T-helper 1 cell treated with Interleukin-12 subunit alpha and Interleukin-12 subunit beta and Interleukin-4 antibody, amounts not matched to agents 30 μg/mL and 1 μg/mL, for 36 hours (primary cell): ENCODE measurements around the gene PRKG2.

Experiments used
- H3K27ac Mint-ChIP-seq: one replicate; pipeline ENCODE4 v1.8.0; 2021; ENCODE audit warnings: mild to moderate bottlenecking, mixed read lengths
- H3K27me3 Mint-ChIP-seq: one replicate; pipeline ENCODE4 v1.8.0; 2021; ENCODE audit warnings: low read depth, mixed read lengths
- H3K36me3 Mint-ChIP-seq: one replicate; pipeline ENCODE4 v1.8.0; 2021; ENCODE audit warnings: low read depth, mixed read lengths
- H3K4me1 Mint-ChIP-seq: one replicate; pipeline ENCODE4 v1.8.0; 2021; ENCODE audit warnings: low read depth, mixed read lengths
- H3K4me3 Mint-ChIP-seq: one replicate; pipeline ENCODE4 v1.8.0; 2021; ENCODE audit warnings: mild to moderate bottlenecking, moderate library complexity, mixed read lengths
- H3K9me3 Mint-ChIP-seq: one replicate; pipeline ENCODE4 v1.8.0; 2021; ENCODE audit warnings: mixed read lengths

Gene PRKG2

DNA sequence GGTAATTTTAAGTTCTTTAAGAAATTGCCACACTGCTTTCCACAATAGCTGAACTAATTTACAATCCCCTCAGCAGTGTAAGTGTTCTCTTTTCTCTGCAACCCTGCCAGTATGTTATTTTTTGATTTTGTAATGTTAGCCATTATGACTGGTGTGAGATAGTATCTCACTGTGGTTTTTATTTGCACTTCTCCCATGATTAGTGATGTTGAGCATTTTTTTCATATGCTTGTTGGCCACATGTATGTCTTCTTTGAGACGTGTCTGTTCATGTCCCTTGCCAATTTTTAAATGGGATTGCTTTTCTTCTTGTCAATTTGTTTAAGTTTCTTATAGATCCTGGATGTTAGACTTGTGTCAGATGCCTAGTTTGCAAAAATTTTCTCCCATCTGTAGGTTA lies 98.5 kb downstream of the PRKG2 start:
- Mint-ChIP-seq H3K9me3 (no peaks in the 10 kb centered on the region), H3K27me3 (no peaks in the 10 kb centered on the region), H3K36me3 (no peaks in the 10 kb centered on the region), H3K4me3 (no peak overlapping the region), H3K27ac (no peak overlapping the region), H3K4me1 (peaks cover 3% of the 10 kb centered on the region)

DNA sequence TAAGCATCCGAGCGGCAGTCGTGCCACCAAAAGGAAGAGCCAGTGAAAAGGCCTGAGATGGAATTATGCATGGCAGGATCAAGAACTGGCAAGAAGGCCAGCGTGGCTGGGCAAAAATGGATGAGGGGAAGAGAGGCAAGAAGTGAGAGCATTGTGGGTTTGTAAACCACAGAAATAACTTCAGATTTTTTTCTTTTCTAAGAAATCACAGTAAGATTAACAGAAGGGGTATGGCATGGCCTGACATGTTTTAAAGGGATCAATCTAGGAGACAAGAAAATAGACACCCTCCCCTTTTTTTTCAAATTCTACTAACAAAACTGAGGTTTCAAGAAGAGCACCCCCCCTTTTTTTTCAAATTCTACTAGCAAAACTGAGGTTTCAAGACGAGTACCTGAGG lies 102.0 kb downstream of the PRKG2 start:
- H3K9me3 Mint-ChIP-seq = no peaks in the 10 kb centered on the region
- H3K4me1 Mint-ChIP-seq = peaks cover 3% of the 10 kb centered on the region
- no peak overlapping the region for H3K4me3 Mint-ChIP-seq
- H3K27ac Mint-ChIP-seq = no peak overlapping the region
- H3K36me3 Mint-ChIP-seq = no peaks in the 10 kb centered on the region
- H3K27me3 Mint-ChIP-seq = no peaks in the 10 kb centered on the region

DNA sequence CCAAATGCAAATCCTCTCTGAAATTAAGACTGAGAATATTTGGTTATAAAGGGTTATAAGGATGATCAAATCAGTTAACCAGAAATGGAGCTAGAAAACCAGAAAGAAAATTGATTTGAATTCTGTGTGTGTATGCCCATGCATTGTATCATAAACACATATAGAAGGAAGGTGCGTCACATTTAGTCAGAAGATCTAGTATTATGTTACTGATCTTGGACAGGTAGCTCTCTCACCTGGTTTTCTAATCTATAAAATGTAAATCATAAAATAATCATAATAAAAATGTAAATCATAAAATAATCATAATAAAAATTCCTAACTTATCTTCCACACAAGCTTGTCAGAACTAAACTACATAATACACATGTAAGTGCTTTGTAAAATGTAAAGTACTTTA lies 105.7 kb downstream of the PRKG2 start:
- H3K27ac Mint-ChIP-seq = no peak overlapping the region
- H3K36me3 Mint-ChIP-seq = no peaks in the 10 kb centered on the region
- no peaks in the 10 kb centered on the region for H3K9me3 Mint-ChIP-seq
- H3K4me1 Mint-ChIP-seq = peaks cover 3% of the 10 kb centered on the region
- H3K4me3 Mint-ChIP-seq = no peak overlapping the region
- H3K27me3 Mint-ChIP-seq = no peaks in the 10 kb centered on the region

DNA sequence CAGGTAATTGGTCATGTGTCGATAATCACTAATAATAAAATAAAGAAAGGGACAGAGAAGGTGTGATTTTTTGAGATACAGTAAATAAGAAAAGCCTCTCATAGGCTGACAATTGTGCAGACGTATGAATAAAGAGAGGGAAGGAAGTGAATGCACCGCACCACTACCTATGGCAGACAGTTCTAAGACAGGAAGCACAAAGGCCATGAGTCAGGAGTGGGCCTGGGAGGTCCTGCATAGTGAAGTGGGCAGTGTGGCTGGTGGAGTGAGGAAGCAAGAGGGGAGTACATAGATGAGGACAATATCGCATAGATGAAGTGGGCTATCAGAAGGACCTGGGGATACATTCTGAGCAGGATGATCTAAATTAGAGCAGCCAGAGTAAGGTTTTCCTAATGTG lies 108.9 kb downstream of the PRKG2 start:
- no peaks in the 10 kb centered on the region for H3K27me3 Mint-ChIP-seq
- H3K9me3 Mint-ChIP-seq = no peaks in the 10 kb centered on the region
- H3K4me1 Mint-ChIP-seq = no peaks in the 10 kb centered on the region
- H3K27ac Mint-ChIP-seq = no peak overlapping the region
- no peak overlapping the region for H3K4me3 Mint-ChIP-seq
- H3K36me3 Mint-ChIP-seq = no peaks in the 10 kb centered on the region

DNA sequence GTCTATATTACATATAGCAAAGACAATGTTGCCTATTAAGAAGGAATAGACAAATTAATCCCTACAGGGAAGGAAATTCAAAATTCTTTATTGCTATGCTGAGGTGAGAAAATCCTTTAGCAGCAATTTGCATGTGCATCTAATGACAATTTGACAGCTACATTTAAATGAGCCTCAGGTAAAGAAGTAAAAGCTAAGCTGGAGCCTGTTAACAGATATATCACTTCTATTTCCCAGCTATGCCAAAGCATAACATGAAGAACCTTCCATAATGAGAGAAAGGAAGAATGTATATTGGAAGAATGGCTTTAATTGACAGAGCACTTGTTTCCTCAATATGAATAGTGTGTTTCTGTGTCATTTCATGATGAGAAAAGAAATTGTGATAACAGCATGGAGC lies 112.9 kb downstream of the PRKG2 start:
- Mint-ChIP-seq H3K27ac (no peak overlapping the region), H3K27me3 (no peaks in the 10 kb centered on the region), H3K4me3 (no peak overlapping the region), H3K9me3 (no peaks in the 10 kb centered on the region), H3K4me1 (no peaks in the 10 kb centered on the region), H3K36me3 (no peaks in the 10 kb centered on the region)

DNA sequence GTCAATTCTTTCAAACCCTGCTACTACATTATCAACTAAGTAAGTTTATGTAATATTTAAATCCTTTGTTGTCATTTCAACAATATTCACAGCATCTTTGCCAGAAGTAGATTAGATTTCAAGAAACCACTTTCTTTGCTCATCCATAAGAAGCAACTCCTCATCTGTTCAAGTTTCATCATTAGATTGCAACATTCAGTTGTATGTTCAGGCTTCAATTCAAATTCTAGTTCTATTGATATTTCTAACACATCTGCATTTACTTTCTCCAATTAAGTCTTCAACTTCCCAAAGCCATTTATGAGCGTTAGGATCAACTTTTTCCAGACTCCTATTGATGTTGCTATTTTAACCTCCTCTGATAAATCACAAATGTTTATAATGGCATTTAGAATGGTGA lies 118.5 kb downstream of the PRKG2 start:
- no peaks in the 10 kb centered on the region for H3K36me3 Mint-ChIP-seq
- no peaks in the 10 kb centered on the region for H3K9me3 Mint-ChIP-seq
- no peaks in the 10 kb centered on the region for H3K27me3 Mint-ChIP-seq
- no peaks in the 10 kb centered on the region for H3K4me1 Mint-ChIP-seq
- H3K27ac Mint-ChIP-seq = no peak overlapping the region
- H3K4me3 Mint-ChIP-seq = no peak overlapping the region

DNA sequence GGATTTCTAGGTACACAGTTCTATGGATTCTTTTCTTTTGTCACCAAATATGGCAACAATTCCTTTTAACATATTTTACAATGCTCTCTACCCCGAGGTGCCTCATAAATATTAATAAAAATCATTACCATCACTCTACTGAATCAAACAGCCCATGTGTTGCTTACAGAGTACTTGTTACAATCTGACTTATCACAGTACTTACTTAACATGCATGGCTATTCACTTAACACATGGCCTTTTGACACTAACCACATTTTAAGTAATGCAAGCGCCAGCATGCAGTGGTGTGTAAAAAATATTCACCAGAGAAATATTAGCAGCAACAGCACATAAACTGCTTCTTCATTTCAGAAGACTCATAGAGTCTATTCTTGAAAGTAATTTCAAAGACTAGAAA lies 119.6 kb downstream of the PRKG2 start:
- H3K4me1 Mint-ChIP-seq = no peaks in the 10 kb centered on the region
- no peaks in the 10 kb centered on the region for H3K27me3 Mint-ChIP-seq
- H3K27ac Mint-ChIP-seq = no peak overlapping the region
- H3K9me3 Mint-ChIP-seq = no peaks in the 10 kb centered on the region
- H3K4me3 Mint-ChIP-seq = no peak overlapping the region
- H3K36me3 Mint-ChIP-seq = no peaks in the 10 kb centered on the region

DNA sequence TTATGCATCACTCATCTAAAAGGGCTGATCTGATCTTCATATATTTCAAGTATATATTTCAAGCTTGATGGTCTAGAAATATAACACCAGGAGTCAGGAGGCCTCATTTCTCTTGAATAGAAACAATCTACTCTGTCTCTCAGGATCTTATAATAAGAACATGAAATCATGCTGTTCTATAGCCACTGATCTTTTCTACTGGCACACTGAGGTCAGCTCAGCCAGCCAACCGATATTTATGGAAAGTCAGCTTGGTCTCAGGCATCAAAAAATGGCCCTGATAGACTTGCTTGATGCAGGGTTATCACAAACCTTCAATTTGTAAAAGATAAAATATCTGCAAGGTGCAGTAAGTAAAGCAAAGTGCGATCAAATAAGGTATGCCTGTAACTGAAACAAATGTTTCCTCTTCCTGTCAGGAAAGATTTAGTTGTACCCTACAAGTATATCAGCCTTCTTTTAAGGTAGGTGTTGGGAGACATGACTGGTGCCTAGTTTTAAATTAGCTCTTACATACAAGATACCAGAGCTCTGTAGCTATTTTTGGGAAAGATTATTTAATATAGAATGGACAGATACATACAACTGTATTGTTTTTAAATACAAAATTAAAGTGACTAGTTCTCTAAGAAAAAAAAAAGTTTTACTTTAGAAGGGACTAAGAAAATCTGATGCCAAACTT lies 121.2 kb downstream of the PRKG2 start:
- no peaks in the 10 kb centered on the region for H3K36me3 Mint-ChIP-seq
- H3K4me3 Mint-ChIP-seq = no peak overlapping the region
- no peaks in the 10 kb centered on the region for H3K27me3 Mint-ChIP-seq
- H3K27ac Mint-ChIP-seq = no peak overlapping the region
- H3K4me1 Mint-ChIP-seq = no peaks in the 10 kb centered on the region
- H3K9me3 Mint-ChIP-seq = no peaks in the 10 kb centered on the region

DNA sequence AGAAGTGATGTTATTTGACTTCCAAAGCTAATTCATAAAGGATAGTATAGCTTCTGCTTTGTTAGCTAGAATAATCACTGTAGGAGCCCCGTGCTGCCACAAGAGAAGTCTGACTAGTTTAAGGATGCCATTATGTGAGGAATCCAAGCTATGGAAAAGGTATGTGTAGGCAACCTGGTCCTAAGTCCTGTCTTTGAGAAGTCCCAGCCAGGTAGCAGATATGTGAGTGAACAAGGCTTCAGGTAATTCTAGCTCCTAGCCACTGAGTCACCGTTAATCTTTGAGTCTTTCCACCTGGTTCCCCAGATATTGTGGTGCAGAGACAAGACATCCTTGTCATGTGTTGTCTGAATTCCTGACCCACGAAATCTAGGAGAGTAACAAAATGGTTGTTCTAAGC lies 129.0 kb downstream of the PRKG2 start:
- H3K4me1 Mint-ChIP-seq = no peaks in the 10 kb centered on the region
- H3K27ac Mint-ChIP-seq = no peak overlapping the region
- H3K27me3 Mint-ChIP-seq = no peaks in the 10 kb centered on the region
- no peaks in the 10 kb centered on the region for H3K36me3 Mint-ChIP-seq
- H3K9me3 Mint-ChIP-seq = no peaks in the 10 kb centered on the region
- no peak overlapping the region for H3K4me3 Mint-ChIP-seq

DNA sequence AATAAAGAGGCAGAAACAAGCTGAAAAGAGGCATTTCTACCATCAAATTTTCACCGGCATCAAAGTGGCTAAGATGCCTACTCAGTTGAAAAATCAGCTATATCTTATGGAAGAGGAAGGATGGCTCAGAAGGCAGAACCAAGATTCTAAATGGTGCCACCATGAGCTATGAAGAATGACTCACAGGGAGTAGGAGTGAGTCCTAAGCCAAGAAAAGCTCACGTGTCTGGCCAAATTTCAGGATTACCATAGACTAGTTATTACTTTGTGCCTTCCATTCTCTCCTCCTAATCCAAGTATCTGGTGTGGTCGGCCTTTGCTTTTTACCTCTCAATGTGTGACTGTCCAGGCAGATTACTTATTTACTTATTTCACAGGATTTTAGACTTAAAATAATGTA lies 129.7 kb downstream of the PRKG2 start:
- Mint-ChIP-seq H3K27me3 (peaks cover 4% of the 10 kb centered on the region), H3K4me1 (no peaks in the 10 kb centered on the region), H3K36me3 (no peaks in the 10 kb centered on the region), H3K4me3 (no peak overlapping the region), H3K9me3 (no peaks in the 10 kb centered on the region), H3K27ac (no peak overlapping the region)

DNA sequence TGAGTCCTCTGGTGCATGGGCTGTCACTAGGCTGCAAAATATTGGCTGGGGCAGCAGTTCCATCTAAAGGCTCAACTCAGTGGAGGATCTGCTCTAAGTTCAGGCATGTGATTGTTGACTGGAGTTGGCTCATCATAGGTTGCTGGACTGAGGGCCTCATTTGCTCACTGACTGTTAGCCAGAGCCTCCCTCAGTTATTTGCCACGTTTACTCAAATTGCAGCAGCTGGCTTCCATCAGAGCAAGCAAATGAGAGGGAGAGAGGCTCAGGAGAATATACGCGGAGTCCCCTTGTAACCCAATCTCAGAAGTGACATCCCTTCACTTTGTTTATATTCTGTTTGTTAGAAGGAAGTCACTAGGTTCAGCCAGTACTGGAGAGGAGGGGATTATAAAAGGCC lies 130.4 kb downstream of the PRKG2 start:
- Mint-ChIP-seq H3K27ac (no peak overlapping the region), H3K27me3 (peaks cover 4% of the 10 kb centered on the region), H3K9me3 (no peaks in the 10 kb centered on the region), H3K36me3 (no peaks in the 10 kb centered on the region), H3K4me1 (no peaks in the 10 kb centered on the region), H3K4me3 (no peak overlapping the region)

DNA sequence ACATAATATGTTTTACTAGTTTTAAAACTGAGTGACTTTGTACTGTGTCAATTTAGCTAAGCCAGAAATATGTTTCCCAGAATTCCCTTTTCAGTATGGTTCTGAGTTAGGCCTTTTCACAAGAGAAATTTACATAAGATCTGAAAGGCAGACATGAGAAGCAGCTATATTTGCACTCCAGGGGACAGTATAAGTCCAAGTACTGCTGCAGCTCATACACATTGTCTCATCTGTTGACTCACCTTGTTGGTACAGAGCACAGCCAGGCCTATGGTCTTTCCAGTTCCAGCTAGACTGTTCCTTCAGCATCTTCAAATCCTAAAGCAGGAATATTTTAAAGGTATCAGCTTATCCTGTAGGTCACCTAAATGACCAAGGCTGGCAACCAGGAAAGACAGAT lies 131.0 kb downstream of the PRKG2 start:
- Mint-ChIP-seq H3K4me3 (no peak overlapping the region), H3K9me3 (no peaks in the 10 kb centered on the region), H3K27me3 (peaks cover 4% of the 10 kb centered on the region), H3K27ac (no peak overlapping the region), H3K36me3 (no peaks in the 10 kb centered on the region), H3K4me1 (no peaks in the 10 kb centered on the region)

DNA sequence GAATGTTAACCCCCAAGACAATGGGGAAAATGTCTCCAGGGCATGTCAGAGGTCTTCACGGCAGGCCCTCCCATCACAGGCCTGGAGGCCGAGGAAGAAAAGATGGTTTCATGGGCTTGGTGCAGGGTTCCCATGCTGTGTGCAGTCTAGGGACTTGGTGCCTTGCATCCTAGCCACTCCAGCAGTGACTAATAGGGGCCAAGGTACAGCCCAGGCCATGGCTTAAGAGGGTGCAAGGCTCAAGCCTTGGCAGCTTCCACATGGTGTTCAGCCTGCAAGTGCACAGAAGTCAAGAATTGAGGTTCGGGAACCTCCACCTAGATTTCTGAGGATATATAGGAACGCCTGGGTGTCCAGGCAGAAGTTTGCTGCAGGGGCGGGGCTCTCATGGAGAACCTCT lies 133.9 kb downstream of the PRKG2 start:
- Mint-ChIP-seq H3K4me1 (no peaks in the 10 kb centered on the region), H3K36me3 (no peaks in the 10 kb centered on the region), H3K27ac (no peak overlapping the region), H3K4me3 (no peak overlapping the region), H3K9me3 (no peaks in the 10 kb centered on the region), H3K27me3 (peaks cover 7% of the 10 kb centered on the region)

DNA sequence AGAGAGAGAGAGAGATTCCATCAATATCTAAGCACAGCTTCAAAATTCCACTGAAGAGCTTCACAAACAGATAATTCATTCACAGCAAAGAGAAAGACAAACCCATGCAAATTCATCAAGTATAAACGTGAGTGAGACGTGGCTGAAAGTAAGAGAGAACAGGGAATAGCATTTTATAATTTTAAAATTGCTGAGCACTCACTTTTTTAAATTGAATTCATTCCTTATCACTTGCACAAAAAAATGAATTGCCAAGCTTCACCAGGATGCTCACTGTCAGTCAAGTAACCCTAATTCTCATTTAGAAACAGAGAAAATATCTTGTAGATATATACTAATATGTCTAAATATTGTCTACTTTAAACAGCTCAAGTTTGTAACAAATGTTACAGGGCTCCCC lies 144.0 kb downstream of the PRKG2 start:
- Mint-ChIP-seq H3K4me3 (no peak overlapping the region), H3K4me1 (no peaks in the 10 kb centered on the region), H3K36me3 (no peaks in the 10 kb centered on the region), H3K9me3 (no peaks in the 10 kb centered on the region), H3K27ac (no peak overlapping the region), H3K27me3 (peaks cover 10% of the 10 kb centered on the region)

DNA sequence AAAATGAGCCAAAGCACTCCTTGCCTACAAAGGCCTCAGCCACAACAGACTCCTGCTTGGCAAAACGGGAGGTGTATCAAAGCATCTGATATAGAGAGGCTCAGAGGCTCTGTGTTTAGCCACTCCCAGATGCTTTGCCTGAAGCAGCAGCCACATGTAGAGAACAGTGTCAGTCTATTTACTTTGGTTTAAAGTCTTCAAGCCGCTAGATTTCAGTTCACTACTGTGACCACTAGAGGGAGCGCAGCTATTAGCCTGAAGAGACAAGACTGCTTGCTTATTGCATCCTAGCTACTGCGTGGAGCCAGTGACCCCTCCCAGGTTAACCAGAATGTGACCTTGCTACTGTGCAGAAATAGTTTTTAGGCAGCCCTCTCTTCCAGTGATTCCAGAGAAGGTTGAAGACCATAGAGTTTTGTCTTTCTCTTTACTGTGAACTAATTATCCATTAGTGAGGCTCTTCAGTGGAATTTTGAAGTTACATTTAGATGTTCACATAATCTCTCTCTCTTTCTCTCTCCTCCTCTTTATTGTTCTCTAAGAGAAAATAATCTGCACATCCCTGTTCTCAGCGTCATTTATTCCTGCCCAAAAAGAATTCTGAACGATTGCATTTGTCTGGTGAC lies 145.2 kb downstream of the PRKG2 start:
- H3K4me1 Mint-ChIP-seq = no peaks in the 10 kb centered on the region
- no peak overlapping the region for H3K4me3 Mint-ChIP-seq
- H3K36me3 Mint-ChIP-seq = no peaks in the 10 kb centered on the region
- peaks cover 10% of the 10 kb centered on the region for H3K27me3 Mint-ChIP-seq
- H3K27ac Mint-ChIP-seq = no peak overlapping the region
- no peaks in the 10 kb centered on the region for H3K9me3 Mint-ChIP-seq

DNA sequence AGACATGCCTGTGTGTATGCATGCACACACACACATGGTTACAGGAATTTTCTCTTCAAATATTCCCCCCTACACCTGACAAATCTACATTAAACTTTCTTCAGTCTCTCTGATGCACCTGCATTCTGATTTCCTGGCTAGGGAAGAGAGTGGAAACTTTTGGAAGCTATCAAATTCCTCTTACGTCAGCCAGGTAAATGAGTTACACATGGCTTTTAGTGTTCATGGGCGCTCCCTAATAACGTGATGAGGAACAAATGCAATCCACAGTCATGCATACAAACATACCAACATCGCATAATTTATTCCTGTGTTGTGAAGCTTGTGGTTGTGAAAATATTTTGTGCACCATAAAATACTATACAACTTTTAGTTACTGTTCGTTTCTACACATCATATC lies 149.6 kb downstream of the PRKG2 start:
- Mint-ChIP-seq H3K4me1 (no peaks in the 10 kb centered on the region), H3K27ac (no peak overlapping the region), H3K9me3 (no peaks in the 10 kb centered on the region), H3K4me3 (no peak overlapping the region), H3K27me3 (peaks cover 8% of the 10 kb centered on the region), H3K36me3 (no peaks in the 10 kb centered on the region)
